ENCODE results near the gene SLC15A5.

The SLC15A5 gene

GRCh38 chr12:16285586-16285985 is 8.1 kb upstream of the SLC15A5 start:
- no peak for TF ChIP-seq GATA3 (IDR thresholded peaks at IDR 0.05; ENCODE audit: low read depth, low read length)
- TF ChIP-seq GATA2 (IDR thresholded peaks at IDR 0.05; ENCODE audit: low read depth, low read length), result no peak

GRCh38 chr12:16282978-16283377 is 5.5 kb upstream of the SLC15A5 start:
- TF ChIP-seq GATA3 (IDR thresholded peaks at IDR 0.05; ENCODE audit: low read depth, low read length) (no peak), GATA2 (IDR thresholded peaks at IDR 0.05; ENCODE audit: low read depth, low read length) (no peak)

- TF ChIP-seq GATA3 (IDR thresholded peaks at IDR 0.05; ENCODE audit: low read depth, low read length) (no peak), GATA2 (IDR thresholded peaks at IDR 0.05; ENCODE audit: low read depth, low read length) (no peak)
Measured at GRCh38 chr12:16282081-16282480, 4.6 kb upstream of the SLC15A5 start.

- TF ChIP-seq GATA3 (IDR thresholded peaks at IDR 0.05; ENCODE audit: low read depth, low read length) (no peak), GATA2 (IDR thresholded peaks at IDR 0.05; ENCODE audit: low read depth, low read length) (no peak)
Measured at GRCh38 chr12:16281157-16281556, 3.7 kb upstream of the SLC15A5 start.

GRCh38 chr12:16272222-16272621 is 5.3 kb downstream of the SLC15A5 start:
- TF ChIP-seq GATA3 (IDR thresholded peaks at IDR 0.05; ENCODE audit: low read depth, low read length), result no peak
- no peak for TF ChIP-seq GATA2 (IDR thresholded peaks at IDR 0.05; ENCODE audit: low read depth, low read length)

GRCh38 chr12:16271062-16271461 is 6.4 kb downstream of the SLC15A5 start:
- no peak for TF ChIP-seq GATA2 (IDR thresholded peaks at IDR 0.05; ENCODE audit: low read depth, low read length)
- no peak for TF ChIP-seq GATA3 (IDR thresholded peaks at IDR 0.05; ENCODE audit: low read depth, low read length)

- no peak for TF ChIP-seq GATA3 (IDR thresholded peaks at IDR 0.05; ENCODE audit: low read depth, low read length)
- no peak for TF ChIP-seq GATA2 (IDR thresholded peaks at IDR 0.05; ENCODE audit: low read depth, low read length)
Measured at GRCh38 chr12:16269946-16270345, 7.5 kb downstream of the SLC15A5 start.

GRCh38 chr12:16266085-16266484 is 11.4 kb downstream of the SLC15A5 start:
- no peak for TF ChIP-seq GATA2 (IDR thresholded peaks at IDR 0.05; ENCODE audit: low read depth, low read length)
- no peak for TF ChIP-seq GATA3 (IDR thresholded peaks at IDR 0.05; ENCODE audit: low read depth, low read length)

GRCh38 chr12:16261944-16262475 is 15.5 kb downstream of the SLC15A5 start:
- TF ChIP-seq GATA3 (IDR thresholded peaks at IDR 0.05; ENCODE audit: low read depth, low read length), result no peak
- no peak for TF ChIP-seq GATA2 (IDR thresholded peaks at IDR 0.05; ENCODE audit: low read depth, low read length)

GRCh38 chr12:16260206-16260605 is 17.3 kb downstream of the SLC15A5 start:
- TF ChIP-seq GATA2 (IDR thresholded peaks at IDR 0.05; ENCODE audit: low read depth, low read length) (no peak), GATA3 (IDR thresholded peaks at IDR 0.05; ENCODE audit: low read depth, low read length) (no peak)

GRCh38 chr12:16258963-16259362 is 18.5 kb downstream of the SLC15A5 start:
- TF ChIP-seq GATA3 (IDR thresholded peaks at IDR 0.05; ENCODE audit: low read depth, low read length), result no peak
- TF ChIP-seq GATA2 (IDR thresholded peaks at IDR 0.05; ENCODE audit: low read depth, low read length), result no peak

GRCh38 chr12:16246264-16246663 is 31.2 kb downstream of the SLC15A5 start:
- TF ChIP-seq GATA2 (IDR thresholded peaks at IDR 0.05; ENCODE audit: low read depth, low read length), result no peak
- TF ChIP-seq GATA3 (IDR thresholded peaks at IDR 0.05; ENCODE audit: low read depth, low read length), result no peak

GRCh38 chr12:16245209-16245608 is 32.3 kb downstream of the SLC15A5 start:
- TF ChIP-seq GATA3 (IDR thresholded peaks at IDR 0.05; ENCODE audit: low read depth, low read length), result no peak
- TF ChIP-seq GATA2 (IDR thresholded peaks at IDR 0.05; ENCODE audit: low read depth, low read length), result no peak

GRCh38 chr12:16243487-16244412 is 33.7 kb downstream of the SLC15A5 start:
- TF ChIP-seq GATA2 (IDR thresholded peaks at IDR 0.05; ENCODE audit: low read depth, low read length) (no peak), GATA3 (IDR thresholded peaks at IDR 0.05; ENCODE audit: low read depth, low read length) (no peak)

- TF ChIP-seq GATA2 (IDR thresholded peaks at IDR 0.05; ENCODE audit: low read depth, low read length) (no peak), GATA3 (IDR thresholded peaks at IDR 0.05; ENCODE audit: low read depth, low read length) (no peak)
Measured at GRCh38 chr12:16241346-16241745, 36.1 kb downstream of the SLC15A5 start.

All from SH-SY5Y (cell line).